RWPE2 (cell line): ENCODE data around the gene CRELD1.
"Not testable (repeated sequence)": the region's sequence is repeated elsewhere in the genome, so short reads cannot be mapped to it uniquely, and the experiment has no call there.

Experiments
- ATAC-seq: fragments of 200-7000 bp; cut with Tn5 transposase; 3 replicates; pipeline ENCODE4 v1.9.1; 2021; ENCODE audit warnings: low read depth
- DNase-seq: peaks from one replicate; pipeline ENCODE4 v3.0.0-alpha.2; 2020; ENCODE audit warnings: low spot score
- H3K27ac ChIP-seq: fragments of 450-650 bp; 2 replicates; pipeline ENCODE4 v1.5.1; 2017; ENCODE audit warnings: mild to moderate bottlenecking; ENCODE audit not compliant: poor library complexity, severe bottlenecking
- H3K27me3 ChIP-seq: fragments of 250-450 bp; sonication (Bioruptor Pico); 2 replicates; pipeline ENCODE4 v1.5.1; 2021; ENCODE audit warnings: mild to moderate bottlenecking, moderate library complexity; ENCODE audit not compliant: insufficient read depth, poor library complexity, severe bottlenecking
- H3K36me3 ChIP-seq: fragments of 250-450 bp; sonication (Bioruptor Pico); 2 replicates; pipeline ENCODE4 v1.5.1; 2020; ENCODE audit warnings: low read depth, mild to moderate bottlenecking, moderate library complexity
- H3K4me1 ChIP-seq: fragments of 250-450 bp; sonication (Bioruptor Pico); 2 replicates; pipeline ENCODE4 v1.5.1; 2021; ENCODE audit warnings: mild to moderate bottlenecking, moderate library complexity; ENCODE audit not compliant: insufficient read depth, poor library complexity, severe bottlenecking
- H3K4me3 ChIP-seq: fragments of 250-450 bp; sonication (Bioruptor Pico); 2 replicates; pipeline ENCODE4 v1.5.1; 2021; ENCODE audit warnings: mild to moderate bottlenecking, moderate library complexity; ENCODE audit not compliant: severe bottlenecking
- H3K9me3 ChIP-seq: fragments of 250-450 bp; sonication (Bioruptor Pico); 2 replicates; pipeline ENCODE4 v1.5.1; 2021; ENCODE audit warnings: mild to moderate bottlenecking, moderate library complexity; ENCODE audit not compliant: severe bottlenecking
- CTCF ChIP-seq: fragments of 450-650 bp; IDR thresholded peaks from one replicate; pipeline ENCODE4 v1.5.1; 2017; ENCODE audit warnings: mild to moderate bottlenecking, moderate library complexity; ENCODE audit not compliant: poor library complexity, severe bottlenecking

CRELD1 gene

GRCh38 chr3:9889405-9889804, 44.2 kb upstream of the CRELD1 start:
- H3K4me3 ChIP-seq: no peak overlapping the region
- H3K4me1 ChIP-seq: peaks cover 22% of the 10 kb centered on the region
- no peaks in the 10 kb centered on the region for H3K9me3 ChIP-seq
- TF ChIP-seq CTCF: no peak
- DNase-seq: no peak
- H3K27ac ChIP-seq: peak overlapping the region; percentile 73
- H3K36me3 ChIP-seq: peaks cover 27% of the 10 kb centered on the region
- H3K27me3 ChIP-seq: no peaks in the 10 kb centered on the region
- ATAC-seq: no peak

GRCh38 chr3:9890249-9891071, 43.2 kb upstream of the CRELD1 start, which contains the start of gene JAGN1:
Gene JAGN1, plus strand, starts transcription at chr3:9890610. Its CDS starts 113 bp downstream, at chr3:9890723.
- TF ChIP-seq CTCF: peak; percentile 7
- H3K9me3 ChIP-seq: peaks cover 4% of the 10 kb centered on the region
- H3K4me1 ChIP-seq: peaks cover 14% of the 10 kb centered on the region
- peak within 1 kb of the TSS; percentile 73 for H3K27ac ChIP-seq
- peaks cover 31% of the 10 kb centered on the region for H3K36me3 ChIP-seq
- ATAC-seq (peak; percentile 78), DNase-seq (peak; percentile 81)
- H3K27me3 ChIP-seq: no peaks in the 10 kb centered on the region
- peak within 1 kb of the TSS; percentile 96 for H3K4me3 ChIP-seq

- TF ChIP-seq CTCF: no peak
- DNase-seq: no peak
- Histone ChIP-seq H3K9me3 (peaks cover 4% of the 10 kb centered on the region), H3K36me3 (peaks cover 31% of the 10 kb centered on the region), H3K27ac (peak overlapping the region; percentile 73), H3K4me1 (peaks cover 14% of the 10 kb centered on the region), H3K27me3 (no peaks in the 10 kb centered on the region), H3K4me3 (peak overlapping the region; percentile 96)
- no peak for ATAC-seq
These were observed 42.5 kb upstream of the CRELD1 start for GRCh38 chr3:9891072-9891622.

- DNase-seq (no peak), ATAC-seq (no peak)
- peaks cover 36% of the 10 kb centered on the region for H3K4me1 ChIP-seq
- H3K36me3 ChIP-seq: peaks cover 31% of the 10 kb centered on the region
- peak overlapping the region; percentile 66 for H3K27ac ChIP-seq
- H3K9me3 ChIP-seq: peaks cover 4% of the 10 kb centered on the region
- H3K27me3 ChIP-seq: no peaks in the 10 kb centered on the region
- TF ChIP-seq CTCF: no peak
- no peak overlapping the region for H3K4me3 ChIP-seq
These were observed 39.9 kb upstream of the CRELD1 start for GRCh38 chr3:9893739-9894138.

GRCh38 chr3:9895715-9896114, 37.9 kb upstream of the CRELD1 start:
- Histone ChIP-seq H3K4me1 (peaks cover 44% of the 10 kb centered on the region), H3K27ac (peak overlapping the region; percentile 71), H3K36me3 (peaks cover 31% of the 10 kb centered on the region)
- not testable (repeated sequence) for DNase-seq, H3K4me3 ChIP-seq, H3K27me3 ChIP-seq, ATAC-seq, H3K9me3 ChIP-seq

- H3K27ac ChIP-seq: peak overlapping the region; percentile 71
These were observed 36.8 kb upstream of the CRELD1 start for GRCh38 chr3:9896755-9897407.

More at GRCh38 chr3:9896755-9897407, 36.8 kb upstream of the CRELD1 start:
- H3K4me3 ChIP-seq, H3K9me3 ChIP-seq, H3K27me3 ChIP-seq, DNase-seq: not testable (repeated sequence)
- peak; percentile 41 for ATAC-seq
- H3K36me3 ChIP-seq: peaks cover 27% of the 10 kb centered on the region
- H3K4me1 ChIP-seq: peaks cover 39% of the 10 kb centered on the region
